ENCODE results near the gene TBC1D30. TPM values are rescaled to one million over a fixed set of nuclear protein-coding genes. Genes with fewer than 3 reads are reported as not detected.
A peak's percentile ranks its signal among the peaks of the same experiment; 100 is the strongest.

TBC1D30 gene
- total RNA-seq, 1 donor from 2014 or later, result 0.35 TPM

- no peak for ATAC-seq
- no peak for DNase-seq (ENCODE audit: missing footprints)
- intact Hi-C loops (cut with DNase I), result loop anchor here (5.0 kb wide), 5 partner anchors 215 to 1215 kb away; partner anchors contain the start of gene WIF1
Observed at GRCh38 chr12:64892561-64892960, 68.1 kb downstream of the TBC1D30 start.

DNA sequence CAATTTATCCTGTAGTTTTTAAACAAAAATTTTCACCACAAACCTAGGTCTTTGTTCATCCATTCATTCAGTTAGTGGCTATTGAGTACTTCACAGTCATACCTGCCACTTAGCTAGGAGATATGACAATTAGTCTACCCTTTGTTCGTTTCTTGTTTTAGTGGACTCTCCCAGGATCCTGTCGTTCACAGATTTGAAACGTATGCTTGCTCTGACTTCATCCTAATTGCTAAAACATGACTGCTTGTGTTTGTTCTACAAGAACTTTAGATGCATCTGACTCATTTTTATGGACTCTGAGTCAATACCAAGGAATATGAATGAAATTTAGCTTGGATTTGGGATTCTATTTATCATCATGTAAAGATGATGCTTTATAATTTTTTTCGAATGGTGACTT is 69.5 kb downstream of the TBC1D30 start:
- ATAC-seq, result no peak
- DNase-seq (ENCODE audit: missing footprints), result no peak
- intact Hi-C loops (cut with DNase I), result loop anchor here (5.0 kb wide), 5 partner anchors 213 to 1213 kb away; partner anchors contain the start of gene WIF1

DNA sequence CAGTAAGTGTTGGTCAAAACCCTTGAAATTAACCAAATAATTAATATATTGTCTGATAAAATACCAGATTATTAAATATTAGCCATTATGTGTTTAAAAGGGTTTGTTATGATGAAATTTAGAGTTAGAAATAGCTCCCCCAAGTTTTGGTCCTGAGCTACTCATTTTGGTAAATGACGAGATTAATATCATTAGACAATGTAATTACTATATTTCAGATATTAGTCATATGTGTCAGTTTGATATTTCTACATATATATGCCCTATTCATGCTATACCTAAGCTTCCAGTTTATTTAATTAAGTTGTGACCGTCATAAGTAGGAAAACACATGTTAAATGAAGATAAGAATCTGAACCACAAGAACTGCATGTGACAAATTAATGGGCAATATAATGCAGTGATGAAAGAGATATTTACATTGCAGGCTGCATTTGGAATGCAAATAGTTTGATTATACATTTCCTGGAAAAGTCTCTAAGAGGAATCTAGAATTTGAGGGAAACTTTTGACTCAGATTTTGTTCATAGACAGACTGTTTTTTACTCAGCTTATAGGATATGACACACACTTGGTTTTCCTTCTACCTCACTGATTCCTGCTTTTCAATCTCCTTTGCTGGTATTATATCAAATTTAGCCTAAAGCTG is 70.5 kb downstream of the TBC1D30 start:
- DNase-seq (ENCODE audit: missing footprints) (no peak), ATAC-seq (no peak)
- intact Hi-C loops (cut with DNase I), result loop anchor here (5.0 kb wide), 5 partner anchors 212 to 1212 kb away; partner anchors contain the start of gene WIF1

- DNase-seq (ENCODE audit: missing footprints) (no peak), ATAC-seq (no peak)
- intact Hi-C loops (cut with DNase I), result no loop called here
Observed at GRCh38 chr12:64895526-64895925, 71.1 kb downstream of the TBC1D30 start.

- intact Hi-C loops (cut with DNase I), result no loop called here
- ATAC-seq (peak; percentile 62), DNase-seq (ENCODE audit: missing footprints) (no peak)
Observed at GRCh38 chr12:64900540-64900939, 76.1 kb downstream of the TBC1D30 start.

GRCh38 chr12:64903479-64904152 is 79.2 kb downstream of the TBC1D30 start:
- DNase-seq (ENCODE audit: missing footprints), result no peak
- intact Hi-C loops (cut with DNase I), result no loop called here
- ATAC-seq, result no peak

DNA sequence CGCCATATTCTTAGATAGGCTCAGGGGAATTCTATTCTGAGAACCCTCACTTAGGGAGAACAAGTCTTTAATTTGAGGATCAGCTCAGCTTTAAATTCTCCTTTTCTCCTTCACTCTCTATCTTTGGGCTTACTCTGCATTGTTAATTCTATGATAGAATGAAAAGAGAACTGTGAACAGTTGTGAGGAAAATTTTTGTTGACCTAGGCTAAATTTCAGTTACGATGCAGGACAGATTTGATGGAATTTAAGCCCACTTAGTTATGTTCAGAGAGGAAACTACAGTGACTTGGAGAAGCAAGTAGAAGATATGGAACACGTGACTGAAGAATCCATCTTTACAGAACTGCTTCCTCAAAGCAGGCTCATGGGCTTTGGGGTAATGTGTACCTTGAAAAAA is 82.7 kb downstream of the TBC1D30 start:
- intact Hi-C loops (cut with DNase I), result no loop called here
- ATAC-seq (no peak), DNase-seq (ENCODE audit: missing footprints) (no peak)

DNA sequence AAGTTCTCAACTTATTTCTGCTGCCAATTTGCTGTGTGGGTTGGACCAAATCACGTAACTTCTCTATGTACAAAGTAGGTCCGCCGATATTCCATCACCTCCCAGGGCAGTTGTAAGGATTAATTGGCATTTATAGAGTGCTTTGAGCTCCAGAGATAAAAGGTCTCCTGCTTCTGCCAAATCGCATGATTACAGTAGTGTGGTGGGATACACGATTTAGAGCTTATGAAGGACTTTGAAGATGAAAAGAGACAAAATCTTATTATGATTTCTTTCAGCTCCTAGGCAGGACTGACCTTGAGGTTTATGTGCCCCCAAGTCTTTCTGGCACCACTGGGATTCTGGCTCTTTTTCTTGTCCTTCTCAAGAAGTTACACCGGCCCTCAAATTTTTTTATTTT is 84.7 kb downstream of the TBC1D30 start:
- intact Hi-C loops (cut with DNase I), result no loop called here
- DNase-seq (ENCODE audit: missing footprints), result no peak
- ATAC-seq, result no peak

DNA sequence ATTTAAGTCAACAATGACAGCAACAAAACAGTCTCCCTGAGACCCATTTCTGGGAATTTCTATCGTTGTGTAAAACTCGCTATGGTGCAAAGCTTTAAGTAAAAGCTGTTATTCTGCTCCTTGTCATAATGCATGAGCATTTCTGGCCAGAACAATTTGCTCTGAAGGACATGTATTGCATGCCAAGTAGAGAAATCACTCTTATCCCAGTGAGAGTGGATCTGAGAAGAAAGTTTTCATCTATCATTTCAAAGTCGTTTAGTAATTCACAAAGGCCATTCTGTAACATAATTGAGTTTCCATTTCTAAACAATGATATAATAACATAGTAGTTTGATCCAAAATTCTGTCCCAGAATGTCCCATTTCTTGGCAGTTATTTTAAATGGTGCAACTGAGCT is 86.6 kb downstream of the TBC1D30 start:
- intact Hi-C loops (cut with DNase I), result no loop called here
- DNase-seq (ENCODE audit: missing footprints) (no peak), ATAC-seq (no peak)

DNA sequence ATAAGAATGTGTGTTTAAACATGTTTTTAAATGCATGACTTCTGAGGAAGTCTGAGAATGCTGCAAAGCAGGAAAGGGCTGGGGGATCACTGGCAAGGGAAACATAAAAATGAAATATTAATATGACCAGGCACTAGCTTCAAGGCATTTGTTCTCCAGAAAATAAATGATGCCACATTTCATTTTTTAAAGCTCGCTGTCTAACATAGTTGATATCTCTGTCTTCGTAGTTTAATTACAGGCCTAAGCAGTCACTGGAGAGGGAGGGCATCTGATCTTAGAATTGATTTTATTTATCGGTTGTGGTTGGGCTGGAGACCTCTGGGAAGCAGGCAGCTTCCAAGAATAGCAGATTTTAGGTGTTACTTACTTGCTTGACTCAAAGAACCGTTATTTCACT is 87.5 kb downstream of the TBC1D30 start:
- DNase-seq (ENCODE audit: missing footprints), result no peak
- intact Hi-C loops (cut with DNase I), result no loop called here
- no peak for ATAC-seq

DNA sequence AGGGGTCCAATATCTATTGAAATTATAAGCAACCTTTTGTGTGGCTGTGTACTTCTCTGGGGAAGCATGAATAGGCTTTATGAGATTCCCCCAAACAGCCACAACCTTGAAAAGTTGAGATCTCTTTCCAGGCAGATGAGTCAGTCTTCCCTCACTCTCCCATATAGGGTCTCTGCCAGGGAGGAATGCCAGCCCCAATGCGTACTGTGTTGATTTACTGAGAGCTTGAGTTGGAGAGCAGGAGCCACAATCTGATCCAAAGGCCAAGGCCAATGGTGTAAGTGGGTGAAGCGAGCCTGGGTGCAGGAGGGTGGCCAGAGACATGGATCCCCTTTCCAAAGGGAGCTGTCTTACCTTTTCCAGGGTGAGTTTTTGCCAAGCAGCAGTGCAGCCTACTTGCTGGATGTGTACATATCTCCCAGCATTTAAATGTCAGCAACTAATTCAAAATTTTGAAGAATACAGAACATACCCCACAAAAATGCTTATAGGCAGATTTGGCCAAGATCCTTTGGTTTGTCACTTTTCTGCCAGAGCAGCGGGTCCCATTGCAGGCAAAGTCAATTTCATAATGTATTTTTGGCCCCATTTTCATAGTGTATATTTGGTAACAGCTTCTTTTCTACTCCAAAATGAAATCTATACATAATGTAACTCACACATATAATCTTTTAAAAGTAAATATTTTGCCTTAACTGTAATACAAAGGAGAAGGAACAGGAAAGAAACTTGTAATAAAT is 88.2 kb downstream of the TBC1D30 start:
- intact Hi-C loops (cut with DNase I), result no loop called here
- no peak for ATAC-seq
- DNase-seq (ENCODE audit: missing footprints), result no peak

- intact Hi-C loops (cut with DNase I), result no loop called here
- no peak for ATAC-seq
Observed at GRCh38 chr12:64915242-64915641, 90.8 kb downstream of the TBC1D30 start.

DNA sequence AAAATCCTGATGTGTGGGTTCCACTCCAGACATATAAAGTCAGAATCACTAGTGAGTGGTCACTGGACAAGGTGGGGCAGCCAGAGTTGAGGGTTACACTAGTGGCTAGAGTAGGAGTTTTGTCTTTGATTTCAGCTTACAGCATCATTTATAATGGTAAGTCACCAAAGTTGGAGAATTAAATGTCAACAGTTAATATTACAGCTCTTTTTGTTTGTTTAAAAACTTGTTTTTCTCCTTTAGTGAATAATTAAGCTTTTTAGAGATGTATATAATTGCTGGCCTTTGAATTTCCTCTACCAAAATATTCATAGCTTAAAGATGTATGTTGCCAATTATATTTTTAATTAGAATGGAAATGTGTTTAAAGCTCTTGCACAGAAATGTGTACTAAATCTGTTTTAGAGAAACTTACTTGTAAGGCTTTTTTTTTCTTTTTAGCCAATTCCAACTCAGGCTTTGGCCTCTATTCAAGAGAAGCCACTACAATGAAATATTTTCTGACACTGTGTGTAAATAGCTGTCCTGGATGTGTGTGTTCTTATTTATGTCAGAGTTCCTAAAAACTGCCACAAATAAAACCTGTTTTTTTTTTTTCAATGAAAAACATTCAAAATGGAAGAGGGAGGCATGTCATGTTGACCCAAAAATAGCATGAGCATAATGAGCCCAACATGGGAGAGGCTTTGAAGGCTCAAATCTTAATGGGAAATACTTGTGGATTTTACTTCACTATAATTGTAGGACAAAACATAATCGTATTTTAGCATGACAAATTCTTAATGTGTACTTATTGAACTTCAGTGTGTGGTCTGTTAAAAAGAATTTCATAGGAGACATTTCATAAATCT is 92.2 kb downstream of the TBC1D30 start:
- no peak for DNase-seq (ENCODE audit: missing footprints)
- no peak for ATAC-seq
- intact Hi-C loops (cut with DNase I), result no loop called here

More at GRCh38 chr12:64915242-64915641, 90.8 kb downstream of the TBC1D30 start:
- no peak for DNase-seq (ENCODE audit: missing footprints)

- no peak for DNase-seq (ENCODE audit: missing footprints)
- no peak for ATAC-seq
- intact Hi-C loops (cut with DNase I), result no loop called here
Observed at GRCh38 chr12:64918344-64918743, 93.9 kb downstream of the TBC1D30 start.

DNA sequence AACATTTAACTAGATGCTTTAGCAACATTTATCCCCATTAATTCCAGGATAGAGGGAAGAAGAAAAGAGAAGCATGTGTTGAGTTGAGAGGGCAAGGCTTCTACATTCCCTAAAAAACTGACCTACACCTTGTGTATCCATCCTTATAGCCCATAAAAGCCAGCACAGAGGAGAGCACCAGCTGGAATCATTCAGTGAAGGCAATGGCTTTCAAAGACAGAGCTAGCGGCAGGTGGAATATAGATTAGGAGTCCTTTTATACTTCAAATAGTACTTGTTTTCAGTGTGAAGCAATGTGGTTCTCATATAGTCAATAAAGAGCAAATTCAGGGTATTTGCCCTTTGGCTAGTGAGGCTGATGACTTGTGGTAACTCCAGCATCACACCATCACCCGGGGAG is 94.4 kb downstream of the TBC1D30 start:
- ATAC-seq (no peak), DNase-seq (ENCODE audit: missing footprints) (no peak)
- intact Hi-C loops (cut with DNase I), result no loop called here

DNA sequence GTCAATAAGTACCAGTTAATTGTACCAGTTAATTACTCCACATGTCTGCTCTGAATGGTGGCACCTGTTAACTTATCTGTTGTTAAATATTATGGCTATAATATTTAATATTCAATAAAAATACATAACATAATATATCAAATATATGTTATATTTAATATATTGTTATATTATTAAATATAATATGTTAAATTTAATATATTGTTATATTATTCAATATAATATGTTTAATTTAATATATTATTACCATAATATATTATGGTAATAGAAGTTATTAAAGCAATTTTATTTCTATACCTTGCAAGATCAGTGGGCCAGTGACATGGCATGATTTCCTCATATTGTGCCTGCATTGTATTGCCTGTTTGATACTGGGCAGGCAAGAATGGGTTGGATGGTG is 98.4 kb downstream of the TBC1D30 start:
- intact Hi-C loops (cut with DNase I), result no loop called here
- ATAC-seq, result no peak

DNA sequence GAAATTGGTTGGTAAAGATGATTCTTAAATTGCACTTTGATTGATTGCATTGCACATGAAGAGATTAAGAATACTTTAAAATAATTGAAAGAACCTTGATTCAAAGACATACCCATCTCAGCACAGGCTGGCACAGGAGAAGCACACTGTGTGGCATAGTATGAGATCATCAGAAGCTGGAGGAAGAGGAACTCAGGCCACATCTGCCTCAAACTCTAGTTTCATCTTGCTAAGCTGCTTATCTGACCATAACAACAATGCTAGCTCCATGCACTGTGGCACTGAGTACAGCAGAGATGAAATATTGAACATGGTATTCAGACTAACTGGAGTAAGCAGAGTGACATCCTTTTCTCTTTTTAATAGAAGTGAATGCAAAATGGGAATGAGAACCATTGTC is 99.1 kb downstream of the TBC1D30 start:
- ATAC-seq, result no peak
- DNase-seq (ENCODE audit: missing footprints), result no peak
- intact Hi-C loops (cut with DNase I), result no loop called here

More for the DNA sequence above, 98.4 kb downstream of the TBC1D30 start:
- no peak for DNase-seq (ENCODE audit: missing footprints)
